Common myeloid progenitor, CD34-positive (primary cell): Measurements from ENCODE around the gene MYNN.

ENCODE experiments used
- CTCF ChIA-PET: fragments of 350-600 bp; sonication (Branson Sonifier 250); formaldehyde crosslinking; loops from one replicate; lab custom pipeline; 2021; ENCODE audit warnings: antibody characterized with exemption; lab: Charles Lee
- POLR2A ChIA-PET: fragments of 350-600 bp; sonication (Branson Sonifier 250); formaldehyde crosslinking; loops from one replicate; lab custom pipeline; 2021; ENCODE audit warnings: antibody characterized with exemption; lab: Charles Lee
- DNase-seq, 3 donors: peaks; one replicate each; pipeline versions ENCODE4 v3.0.0 to v3.0.0-alpha.2; 2013
- H3K27ac ChIP-seq, 2 experiments: 1 replicate in 1 of 2; 2 replicates in 1 of 2; pipeline ENCODE4 v1.7.0; 2013; ENCODE audit warnings: inconsistent platforms in 2 of 2, low read length in 2 of 2, mild to moderate bottlenecking in 2 of 2, low read depth in 1 of 2, moderate library complexity in 1 of 2; ENCODE audit not compliant: severe bottlenecking in 2 of 2, insufficient read depth in 1 of 2, poor library complexity in 1 of 2
- H3K27me3 ChIP-seq, 5 experiments: replicated peaks in 2 of 5; 1 replicate in 3 of 5; 2 replicates in 2 of 5; pipeline versions ENCODE4 v1.6.1 to v1.7.0; 2013; ENCODE audit warnings: low read length in 4 of 5, mild to moderate bottlenecking in 2 of 5, moderate library complexity in 2 of 5, inconsistent platforms in 1 of 5; ENCODE audit not compliant: insufficient read depth in 5 of 5, control insufficient read depth in 4 of 5
- H3K36me3 ChIP-seq, 4 experiments: 1 replicate in 2 of 4; 2 replicates in 2 of 4; pipeline versions ENCODE4 v1.6.1 to v1.7.0; 2013; ENCODE audit warnings: low read length in 3 of 4, control low read depth in 1 of 4, mild to moderate bottlenecking in 1 of 4; ENCODE audit not compliant: control insufficient read depth in 4 of 4, insufficient read depth in 4 of 4
- H3K4me1 ChIP-seq, 4 experiments: 1 replicate in 3 of 4; 2 replicates in 1 of 4; pipeline versions ENCODE4 v1.6.1 to v1.7.1; 2013; ENCODE audit warnings: low read length in 3 of 4, mild to moderate bottlenecking in 3 of 4, control low read depth in 1 of 4, inconsistent platforms in 1 of 4, moderate library complexity in 1 of 4; ENCODE audit not compliant: control insufficient read depth in 4 of 4, insufficient read depth in 4 of 4; ENCODE audit errors: control extremely low read depth in 1 of 4
- H3K4me3 ChIP-seq, 7 experiments: 1 replicate in 4 of 7; 2 replicates in 3 of 7; pipeline versions ENCODE4 v1.5.1 to v1.7.0; 2013; ENCODE audit warnings: mild to moderate bottlenecking in 7 of 7, low read length in 6 of 7, moderate library complexity in 6 of 7, inconsistent platforms in 2 of 7, low read depth in 2 of 7, control low read depth in 1 of 7; ENCODE audit not compliant: insufficient read depth in 4 of 7, control insufficient read depth in 1 of 7; ENCODE audit errors: extremely low read depth in 1 of 7
- H3K9me3 ChIP-seq, 5 experiments: 1 replicate in 4 of 5; 2 replicates in 1 of 5; pipeline versions ENCODE4 v1.6.1 to v1.7.1; 2013; ENCODE audit warnings: low read length in 4 of 5, mild to moderate bottlenecking in 2 of 5, inconsistent platforms in 1 of 5, low read depth in 1 of 5, moderate library complexity in 1 of 5; ENCODE audit not compliant: control insufficient read depth in 4 of 5, insufficient read depth in 2 of 5; ENCODE audit errors: control extremely low read depth in 1 of 5
- WGBS: methylation state at CpG from one replicate; pipeline ENCODE4 v1.1.5; 2013; ENCODE audit not compliant: insufficient coverage; 5-methylcytosine and 5-hydroxymethylcytosine counted together

The MYNN gene

DNA sequence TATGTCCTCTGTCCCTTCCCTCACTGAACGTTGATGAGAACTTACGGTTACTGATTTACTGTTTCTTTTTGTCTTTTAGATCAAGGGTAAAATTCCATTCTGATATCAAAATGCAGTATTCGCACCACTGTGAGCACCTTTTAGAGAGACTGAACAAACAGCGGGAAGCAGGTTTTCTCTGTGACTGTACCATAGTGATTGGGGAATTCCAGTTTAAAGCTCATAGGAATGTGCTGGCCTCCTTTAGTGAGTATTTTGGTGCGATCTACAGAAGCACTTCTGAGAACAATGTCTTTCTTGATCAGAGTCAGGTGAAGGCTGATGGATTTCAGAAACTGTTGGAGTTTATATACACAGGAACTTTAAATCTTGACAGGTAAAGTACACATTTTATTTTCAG, 990 bp downstream of the MYNN start:
- H3K4me3 ChIP-seq: peak overlapping the region in 6 of 7 experiments; percentile 86 to 98 (median 96)
- POLR2A ChIA-PET: no interaction called here
- no peaks in the 10 kb centered on the region for H3K9me3 ChIP-seq
- H3K36me3 ChIP-seq: peaks cover 10 to 38% (median 25%) of the 10 kb centered on the region in 4 experiments
- H3K27me3 ChIP-seq: no peaks in the 10 kb centered on the region
- H3K4me1 ChIP-seq: peaks cover 9 to 37% (median 16%) of the 10 kb centered on the region in 4 experiments
- peak overlapping the region; percentile 95 to 99 for H3K27ac ChIP-seq
- DNase-seq: no peak
- 100% methylated on average over 1 of the region's 5 CpGs for WGBS
- CTCF ChIA-PET: interaction anchor here (1.0 to 3.5 kb wide), 2 partner anchors 12 to 38 kb away, joined by 4 to 25 read pairs; partner anchors contain the start of genes LRRC34 and LRRIQ4

DNA sequence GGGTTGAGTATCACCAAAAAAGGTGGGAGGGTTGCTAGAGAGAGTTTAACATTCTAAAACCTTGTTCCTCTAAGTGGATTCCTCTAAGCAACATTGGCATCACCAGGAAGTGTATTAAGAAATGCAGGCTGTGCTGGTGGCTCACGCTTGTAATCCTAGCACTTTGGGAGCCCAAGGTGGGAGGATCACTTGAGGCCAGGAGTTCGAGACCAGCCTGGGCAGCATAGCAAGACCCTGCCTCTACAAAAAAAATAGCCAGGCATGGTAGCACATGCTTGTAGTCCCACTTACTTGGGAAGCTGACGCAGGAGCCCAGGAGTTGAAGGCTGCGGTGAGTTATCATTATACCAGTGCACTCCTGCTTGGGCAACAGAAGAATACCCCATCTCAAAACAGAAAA, 4.6 kb downstream of the MYNN start:
- no peaks in the 10 kb centered on the region for H3K9me3 ChIP-seq
- no peaks in the 10 kb centered on the region for H3K27me3 ChIP-seq
- H3K4me1 ChIP-seq: peaks cover 7 to 25% (median 17%) of the 10 kb centered on the region in 4 experiments
- no peak overlapping the region for H3K4me3 ChIP-seq
- ChIA-PET CTCF (interaction anchor here (0.8 to 1.9 kb wide), 3 partner anchors 12 to 307 kb away, joined by 3 to 7 read pairs (median 4); no protein-coding TSS in a partner anchor), POLR2A (no interaction called here)
- 94% methylated on average over 3 of the region's 4 CpGs for WGBS
- peaks cover 18 to 58% (median 50%) of the 10 kb centered on the region in 4 experiments for H3K36me3 ChIP-seq
- H3K27ac ChIP-seq: no peak overlapping the region
- no peak for DNase-seq

DNA sequence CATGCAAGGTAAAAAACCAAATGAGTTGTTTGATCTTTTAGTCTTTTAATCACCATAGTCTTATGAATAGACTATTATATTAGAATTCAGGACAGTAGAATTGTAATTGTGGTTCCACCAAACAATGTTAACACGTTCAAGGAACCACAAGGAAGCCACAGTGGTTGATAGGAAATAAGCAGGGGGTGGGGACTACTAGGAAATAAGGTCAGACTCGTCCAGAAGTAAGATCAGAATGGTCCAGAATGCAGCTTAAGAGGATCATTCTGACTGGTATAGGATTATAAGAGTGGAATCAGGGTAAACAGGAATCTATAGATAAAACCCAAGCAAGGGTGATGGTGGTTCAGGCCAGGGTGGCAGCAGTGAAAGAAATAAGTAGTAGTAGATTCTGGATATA, 7.5 kb downstream of the MYNN start:
- no peaks in the 10 kb centered on the region for H3K9me3 ChIP-seq
- peaks cover 0 to 9% (median 3%) of the 10 kb centered on the region in 4 experiments for H3K4me1 ChIP-seq
- peaks cover 19 to 64% (median 53%) of the 10 kb centered on the region in 4 experiments for H3K36me3 ChIP-seq
- CTCF ChIA-PET: interaction anchor here (1.5 to 2.0 kb wide), 2 partner anchors 13 to 17 kb away, joined by 5 read pairs; no protein-coding TSS in a partner anchor
- H3K27ac ChIP-seq: no peak overlapping the region
- DNase-seq: no peak
- 0% methylated on average over 2 of the region's 2 CpGs for WGBS
- no peaks in the 10 kb centered on the region for H3K27me3 ChIP-seq
- H3K4me3 ChIP-seq: no peak overlapping the region
- POLR2A ChIA-PET: no interaction called here

DNA sequence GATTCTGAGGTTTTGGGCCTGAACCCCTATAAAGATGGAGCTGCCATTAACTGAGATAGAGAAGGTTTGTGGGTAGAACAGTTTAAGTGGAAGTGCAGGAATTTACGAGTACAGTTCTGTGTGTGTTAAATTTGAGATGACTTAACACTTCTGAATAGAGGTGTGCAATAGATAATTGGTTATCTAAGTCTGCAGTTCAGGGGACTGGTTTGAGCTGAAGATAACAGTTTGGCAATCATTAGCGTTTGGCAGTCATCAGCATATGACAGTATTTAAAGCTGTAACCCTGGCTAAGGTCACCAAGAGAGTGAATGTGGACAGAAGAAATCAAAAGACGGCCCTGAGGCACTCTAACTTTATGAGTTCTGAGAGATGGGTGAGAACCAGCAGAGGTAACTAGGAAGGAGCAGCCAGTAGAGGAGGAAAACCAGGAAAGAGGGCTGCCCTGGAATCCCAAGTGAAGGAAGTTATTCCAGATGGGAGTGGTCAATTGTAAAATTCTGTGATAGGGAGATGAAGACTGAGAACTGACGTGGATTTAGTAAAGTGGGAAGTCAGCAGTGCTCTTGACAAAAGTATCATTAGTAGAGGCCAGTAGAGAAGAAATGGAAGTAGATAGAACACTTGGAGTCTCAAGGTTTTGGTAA, 8.1 kb downstream of the MYNN start:
- Histone ChIP-seq H3K4me3 (no peak overlapping the region), H3K27ac (no peak overlapping the region), H3K27me3 (no peaks in the 10 kb centered on the region), H3K4me1 (peaks cover 0 to 4% (median 3%) of the 10 kb centered on the region in 4 experiments), H3K36me3 (peaks cover 17 to 68% (median 54%) of the 10 kb centered on the region in 4 experiments), H3K9me3 (no peaks in the 10 kb centered on the region)
- ChIA-PET POLR2A (no interaction called here), CTCF (interaction anchor here (1.5 to 2.0 kb wide), 2 partner anchors 13 to 18 kb away, joined by 5 read pairs; no protein-coding TSS in a partner anchor)
- peak in 1 of 3 donors; percentile 30 for DNase-seq
- 100% methylated on average over 4 of the region's 4 CpGs for whole genome bisulfite sequencing

DNA sequence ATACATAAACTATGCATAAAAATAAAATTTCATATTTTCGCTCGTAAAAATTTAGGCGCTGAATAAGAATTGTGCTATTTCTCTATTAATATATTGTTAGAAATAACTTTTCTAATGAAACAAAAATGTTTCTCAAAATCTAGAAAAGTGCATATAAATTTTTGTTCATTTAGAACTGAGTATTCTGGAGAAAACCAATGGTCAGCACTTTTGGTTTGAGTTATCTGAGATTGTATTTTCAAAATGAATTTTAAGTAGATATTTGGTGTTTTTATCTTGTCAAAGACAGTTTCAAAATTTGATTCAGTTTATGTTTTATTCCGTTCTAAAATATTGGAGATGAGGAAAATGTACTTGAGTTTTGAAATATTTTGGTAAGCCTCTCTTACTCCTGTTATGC, 13.9 kb downstream of the MYNN start:
- DNase-seq: no peak
- CTCF ChIA-PET: no interaction called here

DNA sequence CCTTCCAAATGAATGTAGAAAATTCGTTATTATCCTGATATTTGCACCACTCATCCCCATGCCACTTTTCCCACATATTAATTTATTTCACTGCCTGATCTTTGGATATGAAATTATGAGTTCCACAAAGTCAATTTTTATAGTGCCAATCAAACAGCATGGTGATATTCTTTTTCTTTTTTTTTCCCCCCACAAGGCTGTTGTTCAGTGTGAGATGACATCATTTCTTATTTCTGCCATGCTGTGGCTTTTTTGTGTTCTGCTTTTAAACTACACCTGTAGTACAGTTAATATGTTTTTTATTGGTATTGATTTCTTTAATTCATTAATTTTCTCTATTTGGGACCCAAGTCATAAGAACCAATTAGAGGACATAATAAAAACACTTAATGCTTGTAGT, 14.6 kb downstream of the MYNN start:
- Histone ChIP-seq H3K36me3 (peaks cover 16 to 44% (median 30%) of the 10 kb centered on the region in 4 experiments), H3K4me1 (no peaks in the 10 kb centered on the region), H3K9me3 (no peaks in the 10 kb centered on the region), H3K27ac (no peak overlapping the region), H3K4me3 (no peak overlapping the region), H3K27me3 (no peaks in the 10 kb centered on the region)
- peak in 2 of 3 donors; percentile 11 to 27 for DNase-seq
- ChIA-PET POLR2A (no interaction called here), CTCF (no interaction called here)
- WGBS: no CpG with 5 or more reads among the region's 1 CpG

More for the DNA sequence above, 13.9 kb downstream of the MYNN start:
- Histone ChIP-seq H3K36me3 (peaks cover 19 to 43% (median 30%) of the 10 kb centered on the region in 4 experiments), H3K27me3 (no peaks in the 10 kb centered on the region), H3K4me3 (no peak overlapping the region), H3K9me3 (no peaks in the 10 kb centered on the region), H3K27ac (no peak overlapping the region), H3K4me1 (no peaks in the 10 kb centered on the region)
- WGBS: no CpG with 5 or more reads among the region's 4 CpGs
- POLR2A ChIA-PET: no interaction called here

DNA sequence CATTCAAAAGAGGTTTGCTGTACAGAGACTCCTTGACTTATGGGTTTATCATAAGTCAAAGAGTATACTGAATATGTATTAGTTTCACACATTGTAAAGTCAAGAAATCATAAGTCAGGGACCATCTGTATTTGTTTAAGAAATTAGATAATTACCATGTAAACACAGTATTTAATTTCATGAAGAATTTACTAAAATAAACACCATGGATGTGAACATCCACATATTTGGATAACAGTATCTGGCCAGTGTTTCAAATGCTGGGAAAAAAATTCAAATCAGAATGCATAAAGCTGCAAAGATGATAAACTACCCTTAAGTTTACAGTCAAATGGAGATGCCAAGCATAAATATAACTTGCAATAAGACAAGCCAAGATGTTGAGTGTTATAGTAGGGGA, 17.0 kb downstream of the MYNN start:
- ChIA-PET POLR2A (no interaction called here), CTCF (interaction anchor here (1.5 kb wide), 1 partner anchor 13 kb away, joined by 4 read pairs; no protein-coding TSS in a partner anchor)
- Histone ChIP-seq H3K9me3 (no peaks in the 10 kb centered on the region), H3K27me3 (no peaks in the 10 kb centered on the region), H3K36me3 (peaks cover 14 to 37% (median 24%) of the 10 kb centered on the region in 4 experiments), H3K27ac (no peak overlapping the region), H3K4me3 (no peak overlapping the region), H3K4me1 (no peaks in the 10 kb centered on the region)
- DNase-seq: no peak
